AG09309 (cell line): ENCODE data around the gene CELF2.

Experiments used
- DNase-seq: peaks from one replicate; pipeline ENCODE4 v3.0.0-alpha.2; 2010; ENCODE audit warnings: low read depth
- H3K4me3 ChIP-seq: 2 replicates; pipeline ENCODE4 v1.5.1; 2011; ENCODE audit warnings: mild to moderate bottlenecking, low read depth, low read length, moderate library complexity; ENCODE audit not compliant: control insufficient read depth
- CTCF ChIP-seq: IDR thresholded peaks from 2 replicates; pipeline ENCODE4 v1.5.1; 2011; ENCODE audit warnings: mild to moderate bottlenecking, low read depth, low read length, inconsistent platforms; ENCODE audit not compliant: insufficient read depth, control insufficient read depth; ENCODE audit errors: missing control alignments

The CELF2 gene

GRCh38 chr10:11148142-11149028 is 130.7 kb downstream of the CELF2 start:
- DNase-seq: no peak
- TF ChIP-seq CTCF: no peak
- H3K4me3 ChIP-seq: no peak overlapping the region

- no peak overlapping the region for H3K4me3 ChIP-seq
- DNase-seq: no peak
- no peak for TF ChIP-seq CTCF
Observed at GRCh38 chr10:11149807-11150141, 132.1 kb downstream of the CELF2 start.

GRCh38 chr10:11150231-11150731 is 132.6 kb downstream of the CELF2 start:
- no peak for TF ChIP-seq CTCF
- no peak overlapping the region for H3K4me3 ChIP-seq
- DNase-seq: no peak

- no peak overlapping the region for H3K4me3 ChIP-seq
- no peak for DNase-seq
- TF ChIP-seq CTCF: no peak
Observed at GRCh38 chr10:11150879-11151415, 133.3 kb downstream of the CELF2 start.

- no peak for TF ChIP-seq CTCF
- H3K4me3 ChIP-seq: no peak overlapping the region
- no peak for DNase-seq
Observed at GRCh38 chr10:11152801-11153200, 135.1 kb downstream of the CELF2 start.

GRCh38 chr10:11153245-11153644 is 135.6 kb downstream of the CELF2 start:
- no peak overlapping the region for H3K4me3 ChIP-seq
- no peak for DNase-seq
- no peak for TF ChIP-seq CTCF

GRCh38 chr10:11153766-11154165 is 136.1 kb downstream of the CELF2 start:
- no peak overlapping the region for H3K4me3 ChIP-seq
- DNase-seq: no peak
- no peak for TF ChIP-seq CTCF
